ENCODE measurements around the gene SPATS2.
A peak's percentile ranks its signal among the peaks of the same experiment; 100 is the strongest.

SPATS2 gene

GRCh38 chr12:49553512-49554088 lies 186.3 kb downstream of the SPATS2 start:
- DNase-seq (ENCODE audit: low spot score) (peak; percentile 21), FAIRE-seq (no peak)

- no peak for DNase-seq (ENCODE audit: low spot score)
- no peak for FAIRE-seq
Observed at GRCh38 chr12:49554266-49554665, 187.0 kb downstream of the SPATS2 start.

DNA sequence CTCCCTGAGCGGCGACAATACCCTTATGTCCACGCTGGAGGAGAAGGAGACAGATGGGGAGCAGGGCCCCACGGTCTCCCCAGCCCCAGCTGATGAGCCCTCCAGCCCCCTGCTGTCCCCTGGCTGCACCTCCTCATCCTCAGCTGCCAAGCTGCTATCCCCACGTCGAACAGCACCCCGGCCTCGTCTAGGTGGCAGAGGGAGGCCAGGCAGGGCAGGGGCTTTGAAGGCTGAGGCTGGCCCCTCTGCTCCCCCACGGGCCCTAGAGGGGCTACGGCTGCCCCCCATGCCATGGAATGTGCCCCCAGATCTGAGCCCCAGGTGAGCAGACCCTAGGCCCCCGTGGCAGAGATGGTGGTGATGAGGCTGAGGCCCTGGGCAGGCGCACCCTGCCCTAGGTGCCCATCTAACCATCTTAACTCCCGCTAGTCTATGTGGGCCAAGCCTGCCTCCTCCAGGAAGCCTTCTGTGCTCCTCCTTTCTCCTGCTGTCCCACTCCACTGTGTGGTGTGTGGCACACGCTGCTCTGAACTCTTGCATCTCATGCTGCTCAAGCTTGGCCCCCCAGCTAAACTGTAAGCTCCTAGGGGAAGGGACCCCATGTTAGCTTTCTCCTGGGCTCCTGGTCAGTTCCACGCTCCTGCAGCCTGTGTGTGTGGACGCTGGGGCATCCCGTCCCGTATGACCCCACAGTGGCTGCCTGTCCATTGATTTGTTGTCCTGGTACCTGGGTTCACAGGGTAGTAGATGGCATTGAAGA lies 188.5 kb downstream of the SPATS2 start:
- FAIRE-seq (no peak), DNase-seq (ENCODE audit: low spot score) (no peak)

- FAIRE-seq: no peak
Observed at GRCh38 chr12:49556391-49557186, 189.3 kb downstream of the SPATS2 start.

GRCh38 chr12:49557187-49557916 lies 190.1 kb downstream of the SPATS2 start:
- no peak for FAIRE-seq
- DNase-seq (ENCODE audit: low spot score): no peak

More at GRCh38 chr12:49556391-49557186, 189.3 kb downstream of the SPATS2 start:
- DNase-seq (ENCODE audit: low spot score): no peak

DNA sequence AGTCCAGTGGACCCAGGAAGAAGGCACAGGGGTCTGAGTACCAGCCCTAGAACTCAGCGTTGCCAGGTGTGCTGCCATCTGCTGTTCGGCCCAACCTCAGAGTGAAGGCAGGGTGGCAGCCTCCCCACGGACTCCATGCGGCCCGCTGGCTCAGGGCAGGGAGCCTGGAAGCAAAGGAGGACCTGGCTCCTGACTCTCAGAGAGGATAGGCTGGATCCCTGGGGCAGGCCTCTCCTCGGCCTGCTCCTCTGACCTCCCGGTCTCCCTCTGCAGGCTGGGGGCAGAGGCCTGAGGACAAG lies 190.6 kb downstream of the SPATS2 start:
- FAIRE-seq: no peak

GRCh38 chr12:49558526-49558925 lies 191.3 kb downstream of the SPATS2 start:
- no peak for DNase-seq (ENCODE audit: low spot score)
- no peak for FAIRE-seq

More for the DNA sequence above, 190.6 kb downstream of the SPATS2 start:
- DNase-seq (ENCODE audit: low spot score): peak; percentile 16

- DNase-seq (ENCODE audit: low spot score) (no peak), FAIRE-seq (no peak)
Observed at GRCh38 chr12:49559011-49559675, 191.9 kb downstream of the SPATS2 start.

GRCh38 chr12:49560695-49561094 lies 193.4 kb downstream of the SPATS2 start:
- FAIRE-seq: no peak
- no peak for DNase-seq (ENCODE audit: low spot score)

DNA sequence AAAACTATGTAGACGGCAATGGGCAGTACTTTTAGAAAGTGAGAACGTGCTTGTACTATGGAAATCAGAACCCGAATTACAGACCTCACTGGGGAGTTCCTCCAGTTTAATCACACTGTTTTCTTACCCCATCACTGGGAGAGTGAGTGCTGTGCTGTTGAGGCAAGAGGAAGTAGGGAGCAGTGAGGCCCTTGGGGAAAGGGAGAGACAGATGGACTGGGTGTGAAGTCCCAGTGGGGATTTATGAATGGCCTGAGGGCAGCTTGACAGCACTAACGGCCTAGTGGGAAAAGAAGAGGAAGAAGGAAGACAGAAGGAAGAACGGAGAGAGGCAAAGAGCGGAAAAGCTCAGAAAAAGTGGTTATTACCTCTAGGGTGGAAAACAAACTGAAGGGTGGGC lies 195.0 kb downstream of the SPATS2 start:
- DNase-seq (ENCODE audit: low spot score) (no peak), FAIRE-seq (no peak)

DNA sequence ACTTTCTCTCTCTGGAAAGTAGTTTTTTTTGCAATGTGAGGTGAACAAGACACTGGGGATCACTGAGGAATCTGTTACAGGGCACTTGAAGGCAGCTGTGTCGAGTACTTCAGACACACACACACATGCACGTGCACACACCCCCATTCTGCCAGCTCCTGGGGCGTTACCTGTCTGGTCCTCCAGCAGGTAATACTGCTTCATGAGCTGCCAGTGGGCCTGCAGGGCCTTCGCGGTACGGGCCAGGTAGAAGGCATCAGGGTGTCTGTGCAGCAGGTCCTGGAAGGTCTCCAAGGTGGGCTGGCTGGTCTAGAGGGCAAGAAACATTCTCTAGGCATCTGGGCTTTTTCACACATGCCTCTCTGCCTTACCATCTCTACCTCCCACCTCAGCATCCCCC lies 195.6 kb downstream of the SPATS2 start:
- no peak for DNase-seq (ENCODE audit: low spot score)
- no peak for FAIRE-seq

DNA sequence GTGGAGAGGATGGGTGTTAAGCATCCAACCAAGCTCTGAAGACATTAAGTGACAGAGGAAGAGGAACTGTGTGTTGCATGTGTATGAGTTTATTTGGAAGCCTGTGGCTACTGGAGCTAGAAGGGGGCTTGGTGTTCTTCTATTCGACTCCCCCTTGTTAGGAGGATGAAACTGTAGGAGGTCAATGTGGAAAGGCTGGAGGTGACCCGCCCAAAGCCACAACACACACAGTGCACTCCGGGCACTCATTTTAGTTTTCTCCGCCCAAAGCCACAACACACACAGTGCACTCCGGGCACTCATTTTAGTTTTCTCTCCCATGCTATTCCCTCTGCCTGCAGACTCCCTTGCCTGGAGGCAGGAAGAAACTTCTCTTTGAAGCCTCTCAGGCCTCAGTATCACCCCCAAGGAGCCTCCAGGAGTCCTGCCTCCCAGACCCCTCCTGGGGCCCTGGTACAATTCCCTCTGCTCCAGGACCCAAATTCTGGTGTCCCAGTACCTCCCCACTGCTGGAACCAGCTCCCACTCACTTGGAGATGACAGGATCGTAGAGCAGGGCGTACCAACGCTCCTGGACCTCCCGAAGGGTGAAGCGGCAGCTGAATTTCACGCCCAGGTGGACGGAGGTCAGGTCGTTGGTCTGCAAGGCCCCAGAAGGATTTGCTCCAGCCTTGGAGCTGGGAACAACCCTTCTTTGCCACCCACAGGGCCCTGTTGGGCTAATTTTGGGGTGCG lies 196.9 kb downstream of the SPATS2 start:
- DNase-seq (ENCODE audit: low spot score): no peak
- no peak for FAIRE-seq

DNA sequence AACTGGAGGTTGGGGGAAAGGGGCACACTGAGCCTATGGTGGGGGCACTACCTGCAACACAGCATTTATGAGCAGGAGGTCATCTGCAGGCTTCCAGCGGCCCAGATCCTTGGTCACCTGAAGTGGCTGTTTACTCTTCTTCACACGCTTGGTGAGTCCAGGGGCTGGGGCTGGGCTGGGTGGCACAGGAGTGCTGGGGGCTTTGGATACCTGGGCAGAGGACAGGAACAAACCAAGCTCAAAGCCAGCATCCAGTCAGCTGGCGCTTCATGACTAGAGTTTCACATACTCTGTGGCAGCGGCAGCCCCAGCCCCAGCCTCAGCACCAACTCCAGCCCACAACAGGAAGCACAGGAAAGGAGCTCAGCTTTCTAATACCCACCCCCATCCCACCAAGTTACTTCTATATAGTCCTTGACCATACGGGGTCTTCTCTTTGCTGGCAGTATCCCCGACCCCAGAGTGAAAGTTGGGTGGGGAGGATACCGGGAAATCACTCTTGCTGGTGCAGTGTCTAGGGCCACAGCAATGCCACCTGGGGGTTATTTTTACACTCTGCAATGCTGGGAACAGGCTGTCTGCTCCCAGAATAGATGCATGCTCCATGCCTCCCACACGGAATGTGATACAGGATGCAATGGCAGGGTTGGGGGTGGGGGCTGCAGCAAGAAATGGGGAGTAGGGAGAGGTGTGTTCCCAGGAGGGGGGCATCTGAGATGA lies 197.6 kb downstream of the SPATS2 start:
- FAIRE-seq (no peak), DNase-seq (ENCODE audit: low spot score) (no peak)

- no peak for DNase-seq (ENCODE audit: low spot score)
- no peak for FAIRE-seq
Observed at GRCh38 chr12:49565406-49566265, 198.4 kb downstream of the SPATS2 start.

- DNase-seq (ENCODE audit: low spot score): no peak
- FAIRE-seq: no peak
Observed at GRCh38 chr12:49566361-49566760, 199.1 kb downstream of the SPATS2 start.

- FAIRE-seq: no peak
Observed at GRCh38 chr12:49567302-49567610, 200.0 kb downstream of the SPATS2 start.

DNA sequence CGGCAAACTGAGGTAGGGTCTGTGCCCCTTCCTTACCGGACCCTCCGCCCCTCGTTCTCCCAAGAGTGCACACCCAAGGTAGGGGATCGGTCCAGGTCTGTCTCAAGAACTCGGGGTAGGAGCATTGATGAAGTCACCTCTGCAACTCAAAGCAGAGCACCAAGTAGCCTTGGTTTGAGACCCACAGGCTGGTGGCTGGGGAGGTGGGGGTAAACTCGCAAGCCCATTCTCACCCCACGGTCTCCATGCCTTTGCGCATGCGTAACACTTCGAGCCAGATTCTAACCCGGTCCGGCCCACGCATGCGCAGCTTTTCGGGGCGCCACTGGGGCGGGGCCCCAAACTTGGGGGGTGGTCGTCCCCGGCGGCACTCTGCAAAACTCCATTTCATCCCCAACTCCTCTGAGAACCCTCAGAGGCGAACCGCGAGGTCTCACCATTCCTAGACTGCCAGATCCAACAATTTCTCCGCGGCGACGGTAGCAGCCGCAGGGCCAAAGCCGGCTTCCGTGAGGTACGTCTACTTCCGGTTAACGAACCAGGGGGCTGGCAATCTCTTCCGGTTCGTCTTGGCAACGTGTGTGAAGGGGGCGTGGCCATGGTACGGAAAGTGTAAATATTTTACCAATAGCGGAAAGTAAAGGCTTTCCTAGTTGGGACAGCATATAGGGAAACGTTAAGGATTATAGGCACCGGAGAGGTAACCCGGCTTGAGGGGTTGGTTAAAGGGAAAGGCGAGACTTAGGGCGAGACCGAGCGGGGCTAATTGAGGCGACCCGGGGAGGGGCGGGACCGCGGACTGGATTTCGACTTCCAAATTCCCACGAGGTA lies 200.6 kb downstream of the SPATS2 start, which contains the start of gene MCRS1:
TSS of gene MCRS1 (minus strand) at position 532 of the 831 bp plus-strand sequence. CDS start 1,411 bp downstream, outside the sequence.
- DNase-seq (ENCODE audit: low spot score): peak; percentile 76
- FAIRE-seq: peak; percentile 50

More at GRCh38 chr12:49567302-49567610, 200.0 kb downstream of the SPATS2 start:
- DNase-seq (ENCODE audit: low spot score): no peak
